Right renal cortex interstitium (tissue), 3 donors: ENCODE results near the gene TAGAP. TPM values are rescaled to one million over a fixed set of nuclear protein-coding genes. Genes with fewer than 3 reads are reported as not detected.

Experiments
- polyA plus RNA-seq, 3 donors: library from polyadenylated mRNA; unstranded; fragments of 120-200 nt; gene quantifications; one replicate each; pipeline ENCODE4 v1.2.1, GENCODE V29; 2013; ENCODE audit not compliant: insufficient read length in 3 of 3

Gene TAGAP
- polyA plus RNA-seq, 3 donors = 0.49 to 0.98 (median 0.92) TPM

Other genes with a start within 250 kb of the TAGAP start
- 100 to 1,000 TPM; 246 to 271 (median 263) TPM for gene EZR, start 225.6 kb downstream of the TAGAP start, polyA plus RNA-seq
- 10 to 100 TPM; 13.8 to 16.7 (median 15.2) TPM for gene RSPH3, start 44.8 kb downstream of the TAGAP start, polyA plus RNA-seq
- 1 to 10 TPM; 6.0 to 7.3 (median 7.1) TPM for gene FNDC1, start 124.4 kb upstream of the TAGAP start, polyA plus RNA-seq